WTC11 (cell line): ENCODE data around the gene UBAP1L.

ENCODE experiments used
- CREB1 ChIP-seq: sonication (generic); formaldehyde crosslinking; IDR thresholded peaks from 2 replicates; pipeline ENCODE4 v1.8.0; 2023; ENCODE audit warnings: mild to moderate bottlenecking, missing genetic modification reagents
- CREM ChIP-seq: sonication (generic); formaldehyde crosslinking; IDR thresholded peaks from 2 replicates; pipeline ENCODE4 v1.8.1; 2022; ENCODE audit warnings: mild to moderate bottlenecking, missing genetic modification reagents, moderate library complexity
- KAT7 ChIP-seq: sonication (generic); formaldehyde crosslinking; IDR thresholded peaks from 2 replicates; pipeline ENCODE4 v1.8.1; 2023; ENCODE audit warnings: missing genetic modification reagents, mild to moderate bottlenecking, borderline replicate concordance
- NFYB ChIP-seq: sonication (generic); formaldehyde crosslinking; conservative IDR thresholded peaks from 2 replicates; pipeline ENCODE4 v1.8.0; 2022; ENCODE audit warnings: low read depth, missing genetic modification reagents
- SP1 ChIP-seq: sonication (generic); formaldehyde crosslinking; conservative IDR thresholded peaks from 2 replicates; pipeline ENCODE4 v1.8.1; 2022; ENCODE audit warnings: missing genetic modification reagents
- ZNF263 ChIP-seq: sonication (generic); formaldehyde crosslinking; IDR thresholded peaks from 2 replicates; pipeline ENCODE4 v1.8.1; 2022; ENCODE audit warnings: low read depth, mild to moderate bottlenecking, moderate library complexity, missing genetic modification reagents
- TF ChIP-seq, protein P1 (sequence below): fragments of 200-600 bp; IDR thresholded peaks from 2 replicates; pipeline ENCODE4 v1.8.0; 2022; ENCODE audit warnings: antibody characterized with exemption
- TF ChIP-seq, protein P2 (sequence below): sonication (generic); formaldehyde crosslinking; IDR thresholded peaks from 2 replicates; pipeline ENCODE4 v1.8.1; 2022; ENCODE audit warnings: low read depth, missing genetic modification reagents, borderline replicate concordance

- TF ChIP-seq, protein P1, sequence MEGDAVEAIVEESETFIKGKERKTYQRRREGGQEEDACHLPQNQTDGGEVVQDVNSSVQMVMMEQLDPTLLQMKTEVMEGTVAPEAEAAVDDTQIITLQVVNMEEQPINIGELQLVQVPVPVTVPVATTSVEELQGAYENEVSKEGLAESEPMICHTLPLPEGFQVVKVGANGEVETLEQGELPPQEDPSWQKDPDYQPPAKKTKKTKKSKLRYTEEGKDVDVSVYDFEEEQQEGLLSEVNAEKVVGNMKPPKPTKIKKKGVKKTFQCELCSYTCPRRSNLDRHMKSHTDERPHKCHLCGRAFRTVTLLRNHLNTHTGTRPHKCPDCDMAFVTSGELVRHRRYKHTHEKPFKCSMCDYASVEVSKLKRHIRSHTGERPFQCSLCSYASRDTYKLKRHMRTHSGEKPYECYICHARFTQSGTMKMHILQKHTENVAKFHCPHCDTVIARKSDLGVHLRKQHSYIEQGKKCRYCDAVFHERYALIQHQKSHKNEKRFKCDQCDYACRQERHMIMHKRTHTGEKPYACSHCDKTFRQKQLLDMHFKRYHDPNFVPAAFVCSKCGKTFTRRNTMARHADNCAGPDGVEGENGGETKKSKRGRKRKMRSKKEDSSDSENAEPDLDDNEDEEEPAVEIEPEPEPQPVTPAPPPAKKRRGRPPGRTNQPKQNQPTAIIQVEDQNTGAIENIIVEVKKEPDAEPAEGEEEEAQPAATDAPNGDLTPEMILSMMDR: no peak
- TF ChIP-seq ZNF263: no peak
- no peak for TF ChIP-seq CREB1
- no peak for TF ChIP-seq KAT7 (CRISPR knock-in tag)
- TF ChIP-seq CREM (CRISPR knock-in tag): no peak
- TF ChIP-seq, protein P2, sequence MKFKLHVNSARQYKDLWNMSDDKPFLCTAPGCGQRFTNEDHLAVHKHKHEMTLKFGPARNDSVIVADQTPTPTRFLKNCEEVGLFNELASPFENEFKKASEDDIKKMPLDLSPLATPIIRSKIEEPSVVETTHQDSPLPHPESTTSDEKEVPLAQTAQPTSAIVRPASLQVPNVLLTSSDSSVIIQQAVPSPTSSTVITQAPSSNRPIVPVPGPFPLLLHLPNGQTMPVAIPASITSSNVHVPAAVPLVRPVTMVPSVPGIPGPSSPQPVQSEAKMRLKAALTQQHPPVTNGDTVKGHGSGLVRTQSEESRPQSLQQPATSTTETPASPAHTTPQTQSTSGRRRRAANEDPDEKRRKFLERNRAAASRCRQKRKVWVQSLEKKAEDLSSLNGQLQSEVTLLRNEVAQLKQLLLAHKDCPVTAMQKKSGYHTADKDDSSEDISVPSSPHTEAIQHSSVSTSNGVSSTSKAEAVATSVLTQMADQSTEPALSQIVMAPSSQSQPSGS (CRISPR knock-in tag): no peak
- TF ChIP-seq SP1 (CRISPR knock-in tag): no peak
- no peak for TF ChIP-seq NFYB (CRISPR knock-in tag)
Measured at GRCh38 chr15:65058394-65059368, 56.3 kb downstream of the UBAP1L start.
